Measurements from ENCODE around the gene BPIFA2. TPM values are rescaled to one million over a fixed set of nuclear protein-coding genes. Genes with fewer than 3 reads are reported as not detected.

Gene BPIFA2
- total and polyA plus RNA-seq, 9 of the 15 experiments (the other 6 are each of a cell fraction or from before 2014, with no cell fraction given) = not detected

- Histone ChIP-seq H3K4me2 (ENCODE audit: insufficient read depth, low read length) (no peak overlapping the region), H3K9me1 (ENCODE audit: control insufficient read depth, insufficient read depth, low read length) (no peaks in the 10 kb centered on the region), H3K9ac (ENCODE audit: insufficient read depth in 1 of 2, low read depth in 2 of 2, low read length in 2 of 2) (no peak overlapping the region), H2AFZ (ENCODE audit: low read depth, low read length) (no peak overlapping the region), H3K27me3 (ENCODE audit: control insufficient read depth in 2 of 2, insufficient read depth in 2 of 2, low read length in 2 of 2) (peaks cover 2 to 39% of the 10 kb centered on the region in 2 experiments; a peak in 4 of 5 replicates), H3K4me1 (replicated peaks in 1 of 2; ENCODE audit: control insufficient read depth in 2 of 2, insufficient read depth in 2 of 2, low read length in 2 of 2) (no peaks in the 10 kb centered on the region), H3K79me2 (ENCODE audit: control insufficient read depth, insufficient read depth, low read length) (no peaks in the 10 kb centered on the region), H3K27ac (ENCODE audit: extremely low read depth, low read depth, low read length) (no peak overlapping the region), H3K4me3 (no peak overlapping the region), H3K9me3 (replicated peaks; ENCODE audit: control insufficient read depth, insufficient read depth, low read depth, low read length) (peaks cover 4% of the 10 kb centered on the region; the same call in 1 of the 2 replicates), H3K36me3 (ENCODE audit: control insufficient read depth, insufficient read depth, low read length) (no peaks in the 10 kb centered on the region), H4K20me1 (replicated peaks; ENCODE audit: control insufficient read depth, insufficient read depth, low read length) (no peaks in the 10 kb centered on the region; the same call in 1 of the 2 replicates)
- intact Hi-C loops (cut with micrococcal nuclease) = no loop called here
- POLR2A ChIA-PET = no interaction called here
- TF ChIP-seq BRD4 (IDR thresholded peaks at IDR 0.05) = no peak
- TF ChIP-seq ZNF639 (CRISPR knock-in tag; conservative IDR thresholded peaks at IDR 0.05 in 1 of 2, IDR thresholded peaks at IDR 0.05 in 1 of 2) = no peak
- TF ChIP-seq ZNF717 (CRISPR knock-in tag; IDR thresholded peaks at IDR 0.05) = no peak
- TF ChIP-seq ZNF274 (IDR thresholded peaks at IDR 0.05; ENCODE audit: borderline replicate concordance, low read depth, low read length) = no peak
- in situ Hi-C loops (cut with MboI) = no loop called here
- no peak for FAIRE-seq
- DNase-seq (ENCODE audit: extremely low read depth in 1 of 4, low spot score in 3 of 4) = no peak
- CTCF ChIA-PET (ENCODE audit: low intra/inter-chr PET ratio) = no interaction called here
- BruUV-seq (replicated peaks) = no TSS peak
- WGBS (ENCODE audit: insufficient coverage, low coverage, missing lambda C conversion rate) = 0% methylated on average over 5 of the region's 6 CpGs
- no peak for ATAC-seq
Observed at GRCh38 chr20:33164763-33165095, 3.2 kb upstream of the BPIFA2 start.
